Islet of Langerhans (tissue), 1 donor: ENCODE results near the gene C14orf93.

Experiments
- FAIRE-seq: peaks from one replicate; lab custom pipeline; 2011; peaks lifted over from hg19 to GRCh38; lab: Jason Lieb, UNC

The C14orf93 gene

GRCh38 chr14:22993517-22993916, 16.4 kb downstream of the C14orf93 start:
- FAIRE-seq: no peak

GRCh38 chr14:22991852-22992251, 18.1 kb downstream of the C14orf93 start:
- no peak for FAIRE-seq

- no peak for FAIRE-seq
Measured at GRCh38 chr14:22987291-22987690, 22.7 kb downstream of the C14orf93 start.

- FAIRE-seq: no peak
Measured at GRCh38 chr14:22986508-22987054, 23.4 kb downstream of the C14orf93 start.

- FAIRE-seq: no peak
Measured at GRCh38 chr14:22985894-22986507, 23.9 kb downstream of the C14orf93 start.

GRCh38 chr14:22984959-22985658, 24.8 kb downstream of the C14orf93 start:
- no peak for FAIRE-seq

- no peak for FAIRE-seq
Measured at GRCh38 chr14:22982477-22983245, 27.3 kb downstream of the C14orf93 start, which contains the start of gene AJUBA. Gene AJUBA (minus strand): TSS chr14:22982551. CDS start chr14:22982266, 285 bp downstream.

GRCh38 chr14:22981876-22982476, 28.0 kb downstream of the C14orf93 start:
- no peak for FAIRE-seq

- FAIRE-seq: no peak
Measured at GRCh38 chr14:22981090-22981875, 28.7 kb downstream of the C14orf93 start.

- FAIRE-seq: no peak
Measured at GRCh38 chr14:22980672-22981089, 29.3 kb downstream of the C14orf93 start.

- no peak for FAIRE-seq
Measured at GRCh38 chr14:22979748-22980392, 30.1 kb downstream of the C14orf93 start.

- FAIRE-seq: no peak
Measured at GRCh38 chr14:22978981-22979671, 30.8 kb downstream of the C14orf93 start.

- FAIRE-seq: no peak
Measured at GRCh38 chr14:22978487-22978837, 31.5 kb downstream of the C14orf93 start.

GRCh38 chr14:22977684-22978486, 32.1 kb downstream of the C14orf93 start:
- no peak for FAIRE-seq

- no peak for FAIRE-seq
Measured at GRCh38 chr14:22977434-22977683, 32.6 kb downstream of the C14orf93 start.

- no peak for FAIRE-seq
Measured at GRCh38 chr14:22976620-22977433, 33.1 kb downstream of the C14orf93 start.

- FAIRE-seq: no peak
Measured at GRCh38 chr14:22974530-22975313, 35.2 kb downstream of the C14orf93 start.
